ENCODE data around the gene COL6A3. TPM values are rescaled to one million over a fixed set of nuclear protein-coding genes. Genes with fewer than 3 reads are reported as not detected.
A peak's percentile ranks its signal among the peaks of the same experiment; 100 is the strongest.

COL6A3 gene
- total RNA-seq, 1 experiment from 2014 or later, result 0.81 TPM

DNA sequence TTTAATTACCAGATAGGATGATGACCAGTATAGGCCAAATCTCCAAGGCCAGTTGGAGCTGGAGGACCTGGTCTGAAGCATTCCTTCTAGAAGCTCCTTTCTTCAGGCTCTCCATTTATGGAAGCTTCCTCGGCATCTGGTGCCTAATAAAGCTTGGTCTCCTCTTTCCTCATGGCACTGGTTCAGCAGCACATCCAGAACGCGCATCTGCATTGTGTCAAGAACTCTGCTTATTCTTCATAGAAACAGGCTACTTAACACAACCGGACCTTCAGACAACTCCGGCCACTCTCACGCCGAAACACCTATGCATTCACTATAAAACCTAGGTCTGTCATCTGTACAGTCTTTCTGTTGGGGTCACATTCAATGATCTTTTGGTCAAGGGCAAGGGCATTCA, 99.8 kb downstream of the COL6A3 start:
- no peak overlapping the region for H2BK20ac ChIP-seq (ENCODE audit: low read depth, low read length, poor library complexity, severe bottlenecking)
- WGBS (ENCODE audit: extremely low coverage, insufficient read length, low lambda C conversion rate), result no CpG with 5 or more reads among the region's 7 CpGs
- peaks cover 4 to 6% of the 10 kb centered on the region in 2 experiments for H3K4me1 Mint-ChIP-seq
- no peak overlapping the region for H4K5ac ChIP-seq (ENCODE audit: insufficient read length, low read depth, low read length)
- H3K23me2 ChIP-seq (ENCODE audit: insufficient read length, low read depth, low read length, poor library complexity, severe bottlenecking), result no peaks in the 10 kb centered on the region
- no peaks in the 10 kb centered on the region for H4K20me1 ChIP-seq (ENCODE audit: control insufficient read depth, insufficient read depth, insufficient read length)
- no peaks in the 10 kb centered on the region for H3K9me3 ChIP-seq (ENCODE audit: control insufficient read depth, low read depth, low read length)
- H3K9ac ChIP-seq (ENCODE audit: extremely low read depth, insufficient read length, low read length), result no peak overlapping the region
- H3K27ac Mint-ChIP-seq, result peak overlapping the region in 1 of 3 experiments; percentile 34; a peak in 1 of 7 replicates
- no peaks in the 10 kb centered on the region for H3K79me2 ChIP-seq (ENCODE audit: insufficient read depth, low read length)
- H3K18ac ChIP-seq (ENCODE audit: insufficient read length, low read depth, low read length), result no peak overlapping the region
- H2AK5ac ChIP-seq (ENCODE audit: insufficient read length, low read length), result no peak overlapping the region
- no peak overlapping the region for H3K4ac ChIP-seq (ENCODE audit: low read depth, low read length)
- H3K27me3 ChIP-seq (ENCODE audit: insufficient read depth, low read length), result no peaks in the 10 kb centered on the region
- no peak overlapping the region for H2BK15ac ChIP-seq (ENCODE audit: low read depth, low read length)
- H3K4me2 ChIP-seq (ENCODE audit: insufficient read depth, insufficient read length, low read length), result no peak overlapping the region
- H3K36me3 Mint-ChIP-seq (ENCODE audit: insufficient read depth in 1 of 3, low read depth in 3 of 3), result no peaks in the 10 kb centered on the region
- TF ChIP-seq, protein P1, sequence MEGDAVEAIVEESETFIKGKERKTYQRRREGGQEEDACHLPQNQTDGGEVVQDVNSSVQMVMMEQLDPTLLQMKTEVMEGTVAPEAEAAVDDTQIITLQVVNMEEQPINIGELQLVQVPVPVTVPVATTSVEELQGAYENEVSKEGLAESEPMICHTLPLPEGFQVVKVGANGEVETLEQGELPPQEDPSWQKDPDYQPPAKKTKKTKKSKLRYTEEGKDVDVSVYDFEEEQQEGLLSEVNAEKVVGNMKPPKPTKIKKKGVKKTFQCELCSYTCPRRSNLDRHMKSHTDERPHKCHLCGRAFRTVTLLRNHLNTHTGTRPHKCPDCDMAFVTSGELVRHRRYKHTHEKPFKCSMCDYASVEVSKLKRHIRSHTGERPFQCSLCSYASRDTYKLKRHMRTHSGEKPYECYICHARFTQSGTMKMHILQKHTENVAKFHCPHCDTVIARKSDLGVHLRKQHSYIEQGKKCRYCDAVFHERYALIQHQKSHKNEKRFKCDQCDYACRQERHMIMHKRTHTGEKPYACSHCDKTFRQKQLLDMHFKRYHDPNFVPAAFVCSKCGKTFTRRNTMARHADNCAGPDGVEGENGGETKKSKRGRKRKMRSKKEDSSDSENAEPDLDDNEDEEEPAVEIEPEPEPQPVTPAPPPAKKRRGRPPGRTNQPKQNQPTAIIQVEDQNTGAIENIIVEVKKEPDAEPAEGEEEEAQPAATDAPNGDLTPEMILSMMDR (conservative IDR thresholded peaks at IDR 0.05), result no peak
- H4K8ac ChIP-seq (replicated peaks; ENCODE audit: insufficient read length, low read depth, low read length), result no peak overlapping the region
- peaks cover 22% of the 10 kb centered on the region for H3K27me3 Mint-ChIP-seq (ENCODE audit: low read depth)
- no peak overlapping the region for H2BK12ac ChIP-seq (ENCODE audit: insufficient read length, low read depth, low read length)
- no peak overlapping the region for H3K56ac ChIP-seq (ENCODE audit: insufficient read length, low read depth, low read length)
- no peaks in the 10 kb centered on the region for H3K9me3 Mint-ChIP-seq
- H3K14ac ChIP-seq (ENCODE audit: insufficient read depth, low read length), result no peak overlapping the region
- H4K91ac ChIP-seq (ENCODE audit: insufficient read length, low read depth, low read length), result no peak overlapping the region
- H3K23ac ChIP-seq (ENCODE audit: insufficient read length, low read depth, low read length), result no peak overlapping the region
- H2BK5ac ChIP-seq (ENCODE audit: insufficient read length, low read length), result no peak overlapping the region
- H3K4me3 Mint-ChIP-seq, result no peak overlapping the region
- H2BK120ac ChIP-seq (ENCODE audit: low read depth, low read length, poor library complexity, severe bottlenecking), result no peak overlapping the region
- no peaks in the 10 kb centered on the region for H3K79me1 ChIP-seq (ENCODE audit: insufficient read depth, low read depth, low read length, poor library complexity, severe bottlenecking)
- no peak overlapping the region for H3T11ph ChIP-seq (ENCODE audit: low read length)
- no peaks in the 10 kb centered on the region; the same call in 1 of the 2 replicates for H3K4me1 ChIP-seq (ENCODE audit: insufficient read depth, low read length)
- H2AFZ ChIP-seq (ENCODE audit: low read length), result no peak overlapping the region
- no peak overlapping the region for H3K27ac ChIP-seq (ENCODE audit: insufficient read length, low read depth, low read length)
- DNase-seq, result no peak

Measured in H9 (cell line).